Parathyroid adenoma (tissue), 2 donors: ENCODE data around the gene GRID1.

Experiments
- H2AFZ ChIP-seq: fragments of 300-600 bp; sonication (generic); one replicate; pipeline ENCODE4 v1.7.0; 2017; ENCODE audit warnings: antibody characterized with exemption, mild to moderate bottlenecking
- H3K27ac ChIP-seq: fragments of 300-600 bp; sonication (generic); one replicate; pipeline ENCODE4 v1.7.0; 2017
- H3K27me3 ChIP-seq: fragments of 300-600 bp; sonication (generic); one replicate; pipeline ENCODE4 v1.7.0; 2017; ENCODE audit warnings: low read length; ENCODE audit not compliant: control insufficient read depth, insufficient read depth
- H3K36me3 ChIP-seq: fragments of 300-600 bp; sonication (generic); one replicate; pipeline ENCODE4 v1.7.0; 2017; ENCODE audit warnings: low read length; ENCODE audit not compliant: control insufficient read depth, insufficient read depth
- H3K4me1 ChIP-seq: fragments of 300-600 bp; sonication (generic); one replicate; pipeline ENCODE4 v1.7.0; 2017; ENCODE audit warnings: control low read depth
- H3K4me2 ChIP-seq: fragments of 300-600 bp; sonication (generic); one replicate; pipeline ENCODE4 v1.7.0; 2017; ENCODE audit warnings: low read length
- H3K4me3 ChIP-seq: fragments of 300-600 bp; sonication (generic); one replicate; pipeline ENCODE4 v1.7.0; 2017; ENCODE audit warnings: low read depth, low read length
- H3K79me2 ChIP-seq: fragments of 300-600 bp; sonication (generic); one replicate; pipeline ENCODE4 v1.7.0; 2017; ENCODE audit warnings: control low read depth
- H3K9ac ChIP-seq: fragments of 300-600 bp; sonication (generic); one replicate; pipeline ENCODE4 v1.7.0; 2017; ENCODE audit warnings: mild to moderate bottlenecking
- H3K9me3 ChIP-seq: fragments of 300-600 bp; sonication (generic); one replicate; pipeline ENCODE4 v1.7.0; 2017; ENCODE audit warnings: low read length; ENCODE audit not compliant: control insufficient read depth
- TF ChIP-seq, protein P1 (sequence below): fragments of 300-600 bp; sonication (generic); IDR thresholded peaks from one replicate; pipeline ENCODE4 v1.7.0; 2017; ENCODE audit warnings: antibody characterized with exemption, mild to moderate bottlenecking
- donor health status: primary hyperparathyroidism.

The GRID1 gene

DNA sequence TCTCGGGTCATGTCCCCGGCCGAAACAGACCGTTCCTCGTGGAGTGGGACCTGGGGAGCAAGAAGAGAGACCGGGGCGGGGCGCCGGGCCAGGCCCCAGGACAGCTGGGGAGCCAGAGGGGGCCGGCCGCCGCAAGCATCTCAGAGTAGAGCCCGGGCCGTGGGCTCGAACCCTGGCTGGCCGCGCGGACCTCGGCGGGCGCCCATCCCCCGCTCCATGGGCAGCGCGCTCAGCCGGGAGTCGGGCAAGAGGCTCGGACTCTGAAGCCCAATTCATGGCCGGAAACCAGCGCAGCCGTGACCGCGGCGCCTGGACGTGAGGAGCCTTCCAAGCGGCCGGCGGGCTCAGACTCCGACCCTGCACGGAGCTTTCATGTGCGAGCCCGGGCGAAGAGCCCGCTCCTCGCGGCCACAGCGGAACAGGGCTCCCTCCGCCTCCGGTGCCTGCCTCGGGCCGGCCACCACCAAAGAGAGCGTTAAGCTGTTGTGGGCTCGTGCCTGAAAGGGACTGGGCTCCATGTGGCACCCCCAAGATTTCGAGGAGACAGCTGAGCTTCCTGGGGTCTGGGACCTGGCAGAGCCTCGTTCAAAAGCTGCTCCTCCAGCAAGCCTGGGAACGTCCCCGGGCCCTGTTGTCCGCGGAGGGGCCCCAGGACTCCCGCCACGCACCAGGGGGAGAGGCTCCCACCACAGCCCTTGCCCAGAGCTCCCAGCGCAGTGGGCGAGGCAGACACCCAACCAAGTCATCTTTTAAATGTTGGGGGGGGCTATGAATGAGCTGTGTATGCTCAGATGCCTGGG is 757 bp upstream of the GRID1 start:
- peak overlapping the region; percentile 23 for H2AFZ ChIP-seq
- no peaks in the 10 kb centered on the region for H3K4me1 ChIP-seq
- peak overlapping the region; percentile 31 for H3K4me3 ChIP-seq
- H3K79me2 ChIP-seq: no peaks in the 10 kb centered on the region
- TF ChIP-seq, protein P1, sequence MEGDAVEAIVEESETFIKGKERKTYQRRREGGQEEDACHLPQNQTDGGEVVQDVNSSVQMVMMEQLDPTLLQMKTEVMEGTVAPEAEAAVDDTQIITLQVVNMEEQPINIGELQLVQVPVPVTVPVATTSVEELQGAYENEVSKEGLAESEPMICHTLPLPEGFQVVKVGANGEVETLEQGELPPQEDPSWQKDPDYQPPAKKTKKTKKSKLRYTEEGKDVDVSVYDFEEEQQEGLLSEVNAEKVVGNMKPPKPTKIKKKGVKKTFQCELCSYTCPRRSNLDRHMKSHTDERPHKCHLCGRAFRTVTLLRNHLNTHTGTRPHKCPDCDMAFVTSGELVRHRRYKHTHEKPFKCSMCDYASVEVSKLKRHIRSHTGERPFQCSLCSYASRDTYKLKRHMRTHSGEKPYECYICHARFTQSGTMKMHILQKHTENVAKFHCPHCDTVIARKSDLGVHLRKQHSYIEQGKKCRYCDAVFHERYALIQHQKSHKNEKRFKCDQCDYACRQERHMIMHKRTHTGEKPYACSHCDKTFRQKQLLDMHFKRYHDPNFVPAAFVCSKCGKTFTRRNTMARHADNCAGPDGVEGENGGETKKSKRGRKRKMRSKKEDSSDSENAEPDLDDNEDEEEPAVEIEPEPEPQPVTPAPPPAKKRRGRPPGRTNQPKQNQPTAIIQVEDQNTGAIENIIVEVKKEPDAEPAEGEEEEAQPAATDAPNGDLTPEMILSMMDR: no peak
- H3K27me3 ChIP-seq: no peaks in the 10 kb centered on the region
- H3K9me3 ChIP-seq: no peaks in the 10 kb centered on the region
- H3K27ac ChIP-seq: no peak overlapping the region
- peak overlapping the region; percentile 68 for H3K4me2 ChIP-seq
- no peak overlapping the region for H3K9ac ChIP-seq
- H3K36me3 ChIP-seq: no peaks in the 10 kb centered on the region

DNA sequence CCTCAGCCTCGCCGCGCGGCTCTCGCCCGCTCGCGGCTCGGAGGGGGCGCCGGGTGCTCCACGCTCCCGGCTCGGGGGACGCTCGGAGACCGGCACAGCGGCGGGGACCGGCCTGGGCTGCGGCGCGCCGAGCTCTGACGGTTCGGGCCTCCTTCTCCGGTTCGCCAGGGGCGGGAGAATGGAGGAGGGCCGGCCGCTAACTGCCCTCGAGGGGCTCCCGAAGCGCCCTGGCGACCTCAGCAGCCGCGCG is 232 bp upstream of the GRID1 start:
- H3K27me3 ChIP-seq: no peaks in the 10 kb centered on the region
- H3K9ac ChIP-seq: no peak overlapping the region
- H3K4me1 ChIP-seq: no peaks in the 10 kb centered on the region
- H2AFZ ChIP-seq: peak overlapping the region; percentile 23
- no peaks in the 10 kb centered on the region for H3K36me3 ChIP-seq
- H3K27ac ChIP-seq: no peak overlapping the region
- H3K4me3 ChIP-seq: peak overlapping the region; percentile 31
- peak overlapping the region; percentile 68 for H3K4me2 ChIP-seq
- TF ChIP-seq, protein P1: no peak
- no peaks in the 10 kb centered on the region for H3K79me2 ChIP-seq
- H3K9me3 ChIP-seq: no peaks in the 10 kb centered on the region

DNA sequence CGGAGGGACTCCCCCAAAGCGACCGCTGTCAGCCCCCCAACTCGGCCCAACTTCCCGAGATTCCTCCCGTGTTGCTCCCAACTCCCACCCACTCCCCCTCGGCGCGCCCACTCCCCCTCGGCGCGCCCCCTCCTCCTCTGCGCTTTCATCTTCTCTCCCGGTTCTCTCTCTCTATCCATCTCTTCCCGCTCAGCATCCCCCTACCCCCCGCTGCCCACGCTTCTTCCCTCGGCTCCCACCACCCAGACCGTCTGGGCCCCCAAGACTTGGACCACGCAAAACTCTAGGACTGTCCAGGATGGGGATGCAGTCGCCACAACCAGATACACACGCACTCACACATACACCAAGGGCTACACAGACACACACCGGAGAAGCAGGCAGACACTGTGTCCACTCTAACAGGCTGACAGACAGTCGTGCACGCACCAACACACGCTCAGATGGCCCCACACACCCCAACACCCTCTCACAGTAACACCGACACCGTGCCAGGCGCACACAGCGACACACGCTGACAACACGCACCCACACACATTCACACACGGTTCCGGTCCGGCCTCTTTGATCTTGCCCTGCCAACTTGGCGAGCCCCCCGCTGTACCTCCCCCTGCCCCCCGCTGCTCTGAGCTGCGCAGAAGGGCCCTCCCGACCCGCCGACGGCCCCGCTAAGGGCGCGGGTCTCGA is 1.1 kb downstream of the GRID1 start:
- Histone ChIP-seq H3K9ac (no peak overlapping the region), H3K4me1 (no peaks in the 10 kb centered on the region), H3K9me3 (no peaks in the 10 kb centered on the region), H2AFZ (peak overlapping the region; percentile 33), H3K79me2 (no peaks in the 10 kb centered on the region), H3K4me3 (no peak overlapping the region), H3K4me2 (peak overlapping the region; percentile 55), H3K27me3 (no peaks in the 10 kb centered on the region), H3K36me3 (no peaks in the 10 kb centered on the region), H3K27ac (no peak overlapping the region)
- TF ChIP-seq, protein P1: no peak

DNA sequence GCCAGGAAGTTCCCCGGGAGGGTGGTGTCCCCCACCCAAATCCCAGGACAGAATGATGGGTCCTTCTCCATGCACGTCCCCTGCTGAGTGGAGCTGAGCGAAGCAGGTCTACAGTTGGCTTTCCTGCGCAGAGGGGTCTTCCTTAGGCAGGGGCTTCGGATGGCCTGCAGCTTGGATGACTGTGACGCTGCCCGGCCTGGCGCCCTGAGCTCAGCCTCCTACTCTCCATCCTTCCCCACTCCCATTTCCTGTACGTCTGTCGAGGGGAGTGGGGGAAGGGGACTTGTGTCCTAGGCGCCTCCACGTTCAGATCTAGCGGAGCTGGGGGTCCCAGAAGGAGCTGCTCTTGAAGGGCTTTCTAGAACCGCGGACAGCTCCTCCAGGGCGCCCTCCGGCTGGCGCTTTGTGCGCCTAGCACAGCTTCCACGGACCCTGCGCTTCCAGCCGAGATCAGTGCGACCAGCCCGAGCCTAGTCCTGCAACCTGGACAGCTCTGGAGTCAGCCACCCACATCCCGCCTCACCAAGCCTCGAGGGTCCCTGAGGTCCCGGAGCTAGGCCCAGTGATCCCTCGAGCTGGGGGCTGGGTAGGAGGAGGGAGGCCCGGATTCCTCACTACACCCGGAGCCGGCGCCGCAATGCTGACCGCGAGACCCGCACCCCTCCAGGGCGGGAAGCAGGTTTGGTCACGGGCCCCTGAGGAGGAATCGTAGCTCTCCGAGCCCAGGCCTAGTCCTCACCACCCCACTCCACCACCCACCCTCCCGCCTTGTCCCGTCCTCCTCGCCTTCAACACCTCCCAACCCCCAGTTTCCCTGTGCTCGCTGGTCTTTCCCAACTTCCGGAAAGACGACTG is 1.9 kb downstream of the GRID1 start:
- Histone ChIP-seq H3K79me2 (no peaks in the 10 kb centered on the region), H3K4me2 (no peak overlapping the region), H3K27me3 (no peaks in the 10 kb centered on the region), H3K4me3 (no peak overlapping the region), H3K9me3 (no peaks in the 10 kb centered on the region), H3K4me1 (no peaks in the 10 kb centered on the region), H3K27ac (no peak overlapping the region), H3K9ac (no peak overlapping the region), H2AFZ (no peak overlapping the region), H3K36me3 (no peaks in the 10 kb centered on the region)
- TF ChIP-seq, protein P1: no peak
